Upper lobe of left lung (tissue), 4 donors: ENCODE results near the gene C16orf86.

Experiments
- EP300 ChIP-seq, 4 donors: sonication (generic); formaldehyde crosslinking; IDR thresholded peaks; one replicate each; pipeline ENCODE4 v1.5.1; 2017; ENCODE audit warnings: antibody characterized with exemption in 4 of 4, control low read depth in 2 of 4
- POLR2A ChIP-seq, 4 donors: fragments of 450-650 bp; IDR thresholded peaks; one replicate each; pipeline ENCODE4 v1.5.1; 2016 to 2017; ENCODE audit warnings: antibody characterized with exemption in 4 of 4, mild to moderate bottlenecking in 2 of 4
- TF ChIP-seq, protein P1 (sequence below), 6 experiments: fragments of 450-650 bp in 4 of 6; fragments of 200-600 bp in 2 of 6; sonication (generic) in 2 of 6; IDR thresholded peaks; one replicate each; pipeline ENCODE4 v1.5.1; 2016 to 2019; ENCODE audit warnings: antibody characterized with exemption in 6 of 6

DNA sequence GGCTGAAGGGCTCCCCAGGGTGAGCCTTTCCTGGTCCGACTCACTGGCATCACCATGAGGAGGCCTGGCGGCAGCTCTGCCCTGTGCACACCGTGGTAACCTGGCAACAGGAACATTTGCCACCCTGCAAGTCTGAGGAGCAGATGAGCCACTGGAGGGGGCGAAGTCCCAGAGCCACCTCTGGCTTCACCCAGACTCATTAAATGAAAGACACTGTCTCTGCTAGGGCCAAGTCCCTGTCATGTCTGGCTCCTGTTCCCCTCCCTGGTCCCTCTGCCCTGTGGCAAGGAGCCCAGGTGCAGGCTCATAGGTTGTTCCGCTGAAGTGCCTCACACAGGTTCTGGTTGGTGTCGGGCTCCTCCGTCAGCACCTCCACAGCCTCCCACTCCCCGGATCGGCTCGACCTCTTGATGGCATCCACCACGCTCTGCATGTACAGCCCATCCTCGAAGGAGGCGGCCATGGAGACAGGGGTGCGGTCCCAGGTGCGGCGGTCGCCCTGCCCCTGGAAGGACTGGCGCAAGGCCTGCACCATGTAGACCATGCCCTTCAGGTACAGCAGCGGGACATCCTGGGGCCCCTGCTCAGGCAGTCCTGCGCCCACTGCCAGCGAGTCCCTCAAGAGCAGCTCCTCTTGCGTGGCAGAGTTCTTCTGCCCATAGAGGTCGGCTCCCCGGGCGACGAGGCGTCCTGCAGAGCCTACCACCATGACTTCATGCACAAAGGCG is 8.4 kb downstream of the C16orf86 start:
- TF ChIP-seq, protein P1, sequence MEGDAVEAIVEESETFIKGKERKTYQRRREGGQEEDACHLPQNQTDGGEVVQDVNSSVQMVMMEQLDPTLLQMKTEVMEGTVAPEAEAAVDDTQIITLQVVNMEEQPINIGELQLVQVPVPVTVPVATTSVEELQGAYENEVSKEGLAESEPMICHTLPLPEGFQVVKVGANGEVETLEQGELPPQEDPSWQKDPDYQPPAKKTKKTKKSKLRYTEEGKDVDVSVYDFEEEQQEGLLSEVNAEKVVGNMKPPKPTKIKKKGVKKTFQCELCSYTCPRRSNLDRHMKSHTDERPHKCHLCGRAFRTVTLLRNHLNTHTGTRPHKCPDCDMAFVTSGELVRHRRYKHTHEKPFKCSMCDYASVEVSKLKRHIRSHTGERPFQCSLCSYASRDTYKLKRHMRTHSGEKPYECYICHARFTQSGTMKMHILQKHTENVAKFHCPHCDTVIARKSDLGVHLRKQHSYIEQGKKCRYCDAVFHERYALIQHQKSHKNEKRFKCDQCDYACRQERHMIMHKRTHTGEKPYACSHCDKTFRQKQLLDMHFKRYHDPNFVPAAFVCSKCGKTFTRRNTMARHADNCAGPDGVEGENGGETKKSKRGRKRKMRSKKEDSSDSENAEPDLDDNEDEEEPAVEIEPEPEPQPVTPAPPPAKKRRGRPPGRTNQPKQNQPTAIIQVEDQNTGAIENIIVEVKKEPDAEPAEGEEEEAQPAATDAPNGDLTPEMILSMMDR (IDR thresholded peaks at IDR 0.05), result no peak
- TF ChIP-seq POLR2A (IDR thresholded peaks at IDR 0.05) (no peak), EP300 (IDR thresholded peaks at IDR 0.05) (no peak)
